Subcutaneous adipose tissue (tissue), 4 donors: ENCODE data around the gene CSRP1. TPM values are rescaled to one million over a fixed set of nuclear protein-coding genes. Genes with fewer than 3 reads are reported as not detected.

Experiments
- total RNA-seq, 4 donors: library from RNA; depleted of rRNA; stranded (reverse); fragments of >200 nt; gene quantifications; one replicate each; pipeline ENCODE4 v1.1.0, GENCODE V29; 2016
- TF ChIP-seq, protein P1 (sequence below): fragments of 450-650 bp; IDR thresholded peaks from one replicate; pipeline ENCODE4 v1.5.1; 2016; ENCODE audit warnings: low read depth, mild to moderate bottlenecking, control low read depth, antibody characterized with exemption, moderate library complexity

CSRP1 gene
- total RNA-seq, 4 donors from 2014 or later = 82.0 to 242 (median 155) TPM

DNA sequence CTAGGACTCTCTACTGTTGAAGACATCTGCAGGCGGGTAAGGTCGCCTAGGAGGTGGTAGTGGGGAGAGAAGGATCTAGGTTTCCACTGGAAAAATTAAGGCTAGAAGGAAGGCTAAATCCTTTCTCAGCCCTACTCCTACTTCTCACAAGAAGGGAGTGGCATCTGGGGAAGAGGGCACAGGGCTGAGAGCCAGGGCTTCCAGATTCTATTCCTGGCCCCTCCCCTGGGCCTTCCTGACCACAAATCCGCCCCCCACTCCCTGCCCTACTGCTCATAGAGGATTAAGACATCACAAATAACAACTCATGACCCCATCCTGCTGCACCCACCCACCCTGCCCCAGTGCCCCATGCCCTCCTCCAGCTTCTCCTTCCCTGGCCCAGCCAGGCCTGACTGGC is 40.4 kb downstream of the CSRP1 start:
- TF ChIP-seq, protein P1, sequence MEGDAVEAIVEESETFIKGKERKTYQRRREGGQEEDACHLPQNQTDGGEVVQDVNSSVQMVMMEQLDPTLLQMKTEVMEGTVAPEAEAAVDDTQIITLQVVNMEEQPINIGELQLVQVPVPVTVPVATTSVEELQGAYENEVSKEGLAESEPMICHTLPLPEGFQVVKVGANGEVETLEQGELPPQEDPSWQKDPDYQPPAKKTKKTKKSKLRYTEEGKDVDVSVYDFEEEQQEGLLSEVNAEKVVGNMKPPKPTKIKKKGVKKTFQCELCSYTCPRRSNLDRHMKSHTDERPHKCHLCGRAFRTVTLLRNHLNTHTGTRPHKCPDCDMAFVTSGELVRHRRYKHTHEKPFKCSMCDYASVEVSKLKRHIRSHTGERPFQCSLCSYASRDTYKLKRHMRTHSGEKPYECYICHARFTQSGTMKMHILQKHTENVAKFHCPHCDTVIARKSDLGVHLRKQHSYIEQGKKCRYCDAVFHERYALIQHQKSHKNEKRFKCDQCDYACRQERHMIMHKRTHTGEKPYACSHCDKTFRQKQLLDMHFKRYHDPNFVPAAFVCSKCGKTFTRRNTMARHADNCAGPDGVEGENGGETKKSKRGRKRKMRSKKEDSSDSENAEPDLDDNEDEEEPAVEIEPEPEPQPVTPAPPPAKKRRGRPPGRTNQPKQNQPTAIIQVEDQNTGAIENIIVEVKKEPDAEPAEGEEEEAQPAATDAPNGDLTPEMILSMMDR = no peak

DNA sequence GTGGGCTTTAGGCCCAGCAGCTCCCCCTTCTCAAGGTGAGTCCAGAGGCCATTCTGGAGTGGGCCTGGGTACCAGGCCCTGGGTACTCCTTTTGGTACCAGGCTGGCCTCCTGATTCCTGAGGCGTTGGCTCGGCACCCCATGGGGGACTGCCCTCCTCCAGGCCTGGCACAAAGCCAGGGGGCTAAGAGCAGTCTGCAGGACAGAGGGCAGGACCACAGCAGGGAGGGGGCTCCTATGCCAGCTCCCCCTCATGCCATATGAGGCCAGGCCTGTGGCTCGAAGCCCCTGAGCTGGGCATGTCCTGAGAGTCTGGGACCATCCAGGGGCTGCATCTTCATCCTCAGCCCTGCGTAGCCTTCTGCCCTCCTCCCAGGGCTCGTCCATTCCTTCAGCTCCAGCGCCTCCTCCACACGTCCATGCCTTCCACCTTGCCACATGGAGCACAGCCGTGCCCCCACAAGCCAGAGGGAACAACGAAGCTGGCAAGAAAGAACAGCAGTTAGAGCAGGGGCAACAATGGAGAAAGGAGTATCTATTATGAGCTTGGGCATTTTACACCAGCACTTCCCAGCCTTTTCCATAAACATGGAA is 41.1 kb downstream of the CSRP1 start:
- TF ChIP-seq, protein P1 = no peak

DNA sequence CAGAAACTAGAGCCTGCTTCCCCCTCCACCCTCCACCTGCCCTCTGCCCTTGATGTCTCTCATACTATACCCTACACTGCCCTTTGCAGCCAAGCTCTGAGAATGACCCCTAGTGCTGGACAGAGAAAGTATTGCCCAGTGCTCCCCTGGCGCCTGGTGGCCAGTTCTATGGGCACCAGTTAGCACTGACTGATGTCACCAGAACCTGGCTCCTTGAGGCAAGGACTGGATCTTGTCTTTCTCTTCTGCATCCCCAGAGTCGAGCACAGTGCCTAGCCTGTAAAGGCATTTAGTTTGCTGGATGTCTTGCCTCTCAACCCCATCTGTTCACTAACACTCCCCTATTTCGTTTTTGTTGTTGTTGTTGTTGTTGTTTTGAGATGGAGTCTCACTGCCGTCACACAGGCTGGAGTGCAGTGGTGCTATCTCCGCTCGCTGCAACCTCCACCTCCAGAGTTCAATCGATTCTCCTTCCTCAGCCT is 43.8 kb downstream of the CSRP1 start:
- TF ChIP-seq, protein P1 = no peak

DNA sequence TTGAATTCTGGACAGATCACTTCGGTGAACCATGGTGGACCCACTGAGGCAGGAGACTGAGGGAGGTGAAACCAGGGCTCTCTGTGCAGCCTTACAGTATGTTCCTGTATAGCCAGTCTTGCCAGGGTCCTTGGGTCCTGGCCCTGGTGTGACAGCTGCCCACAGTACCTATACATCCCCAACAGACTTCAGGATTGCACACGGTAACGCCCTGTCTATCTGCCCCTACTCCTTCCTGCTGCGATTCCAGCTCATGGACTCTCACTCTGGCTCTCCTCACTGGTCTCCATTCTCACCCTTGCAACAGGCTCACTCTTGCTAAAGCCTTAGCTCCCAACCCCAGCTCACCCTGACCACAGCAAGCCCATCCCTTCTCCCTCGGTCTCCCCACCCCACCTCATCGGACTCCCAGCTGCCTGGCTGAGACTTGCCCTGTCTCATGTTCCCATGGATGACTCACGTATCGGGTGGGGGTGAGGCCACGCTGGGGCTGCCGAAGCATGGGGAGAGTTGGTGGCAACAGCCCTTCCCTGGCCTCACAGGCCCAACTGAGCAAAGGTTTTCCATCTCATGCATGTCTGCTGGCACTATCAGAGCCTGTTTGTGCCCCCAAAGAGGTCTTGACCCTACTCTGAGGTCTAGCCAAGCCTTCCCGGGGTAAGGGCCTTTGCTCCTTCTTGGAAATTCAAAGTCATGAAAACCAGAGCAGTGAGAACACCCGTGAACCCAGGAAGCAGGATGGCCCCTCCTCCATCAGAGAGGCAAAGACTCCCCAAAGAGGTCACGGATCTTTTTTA is 45.1 kb downstream of the CSRP1 start:
- TF ChIP-seq, protein P1 = no peak

DNA sequence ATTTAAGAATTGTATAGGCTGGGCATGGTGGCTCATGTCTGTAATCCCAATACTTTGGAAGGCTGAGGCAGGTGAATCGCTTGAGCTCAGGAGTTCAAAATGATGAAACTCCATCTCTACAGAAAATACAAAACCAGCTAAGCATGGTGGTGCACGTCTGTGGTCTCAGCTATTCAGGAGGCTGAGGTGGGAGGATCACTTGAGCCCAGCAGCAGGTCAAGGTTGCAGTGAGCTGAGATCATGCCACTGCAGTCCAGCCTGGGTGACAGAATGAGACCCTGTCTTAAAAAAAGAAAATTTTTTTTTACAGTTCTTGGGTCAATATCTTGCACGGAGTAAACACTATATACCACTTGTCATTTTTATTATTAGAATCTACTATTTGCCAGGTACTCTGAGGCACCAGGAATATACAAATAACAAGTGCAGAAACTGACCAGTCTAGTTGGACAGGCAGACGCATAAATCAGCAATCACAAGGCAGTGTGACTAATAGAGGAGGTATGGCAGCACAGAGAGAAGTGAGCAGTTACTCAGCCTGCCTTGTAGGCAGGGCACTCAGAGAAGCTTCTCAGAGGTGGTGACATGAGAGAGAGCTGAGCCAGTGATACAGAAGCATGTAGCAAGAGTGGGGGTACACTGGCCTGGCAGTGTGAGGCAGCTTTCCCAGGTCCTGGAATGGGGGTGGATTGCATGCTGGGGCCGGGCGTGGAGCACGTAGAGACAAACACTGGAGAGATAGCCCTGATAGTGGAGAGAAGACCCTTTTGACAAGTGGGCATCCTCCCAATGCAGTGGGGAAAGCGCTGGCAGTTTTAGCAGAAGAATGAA is 45.9 kb downstream of the CSRP1 start:
- TF ChIP-seq, protein P1 = no peak

DNA sequence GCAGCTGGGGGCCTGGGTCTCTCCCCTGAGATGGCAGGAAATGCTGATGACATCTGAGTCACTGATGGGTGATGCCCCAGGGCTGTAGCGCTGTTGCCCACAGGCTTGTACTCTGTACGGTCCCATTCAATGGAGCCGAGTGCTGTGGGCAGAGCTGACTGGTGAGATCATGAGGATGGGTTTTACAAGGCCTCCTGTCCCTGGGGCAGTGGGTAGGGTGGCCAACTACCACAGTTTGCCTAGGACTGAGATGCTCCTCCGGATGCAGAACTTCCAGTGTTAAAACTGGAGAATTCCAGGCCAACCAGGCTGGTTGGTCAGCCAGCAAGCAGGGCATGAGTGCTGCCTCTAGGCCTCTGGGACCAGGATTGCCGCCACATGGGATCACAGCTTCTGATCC is 47.1 kb downstream of the CSRP1 start:
- TF ChIP-seq, protein P1 = no peak

DNA sequence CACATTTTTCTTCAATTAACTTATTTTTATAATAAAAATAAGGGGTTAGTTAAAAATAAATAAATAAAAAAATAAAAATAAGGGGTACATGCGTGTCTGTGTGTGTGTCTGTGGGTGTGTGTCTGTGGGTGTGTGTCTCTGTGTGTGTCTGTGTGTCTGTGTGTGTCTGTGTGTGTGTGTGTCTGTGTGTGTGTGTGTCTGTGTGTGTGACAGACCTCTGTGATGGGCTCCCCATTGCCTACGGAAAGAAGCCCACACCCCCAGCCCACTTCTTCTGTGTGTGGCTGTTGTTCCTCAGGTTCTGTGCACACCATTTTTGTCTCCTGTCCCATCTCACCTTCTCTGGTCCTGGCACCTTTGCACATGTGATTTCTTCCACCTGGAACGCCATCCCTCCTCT is 47.9 kb downstream of the CSRP1 start:
- TF ChIP-seq, protein P1 = no peak
